AG20443 (cell line): ENCODE results near the gene PAX6.
"Not testable (repeated sequence)": the region's sequence is repeated elsewhere in the genome, so short reads cannot be mapped to it uniquely, and the experiment has no call there.

Experiments
- DNase-seq: peaks from one replicate; pipeline ENCODE4 v3.0.0; 2012; ENCODE audit warnings: low spot score, mixed read lengths

The PAX6 gene

GRCh38 chr11:31767066-31767465 lies 44.1 kb downstream of the PAX6 start:
- no peak for DNase-seq

DNA sequence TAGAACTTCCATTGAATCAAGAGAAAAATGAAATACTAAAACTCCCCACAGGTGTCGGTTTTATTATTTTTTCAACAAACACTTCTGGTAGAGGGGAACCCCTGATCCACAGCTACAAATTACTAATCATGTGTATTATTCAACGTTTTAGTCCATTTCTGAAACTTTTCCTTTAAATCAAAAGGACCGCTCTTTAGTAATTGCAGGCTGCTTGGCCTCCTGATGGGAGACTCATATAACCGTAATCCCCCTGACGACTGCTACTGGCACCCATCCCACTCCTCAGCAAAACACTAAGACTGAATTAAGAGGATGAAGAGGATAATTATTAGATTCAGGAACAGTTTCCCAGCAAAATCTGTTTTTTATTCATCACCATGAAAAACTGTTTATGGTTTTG lies 46.4 kb downstream of the PAX6 start:
- DNase-seq, result no peak

DNA sequence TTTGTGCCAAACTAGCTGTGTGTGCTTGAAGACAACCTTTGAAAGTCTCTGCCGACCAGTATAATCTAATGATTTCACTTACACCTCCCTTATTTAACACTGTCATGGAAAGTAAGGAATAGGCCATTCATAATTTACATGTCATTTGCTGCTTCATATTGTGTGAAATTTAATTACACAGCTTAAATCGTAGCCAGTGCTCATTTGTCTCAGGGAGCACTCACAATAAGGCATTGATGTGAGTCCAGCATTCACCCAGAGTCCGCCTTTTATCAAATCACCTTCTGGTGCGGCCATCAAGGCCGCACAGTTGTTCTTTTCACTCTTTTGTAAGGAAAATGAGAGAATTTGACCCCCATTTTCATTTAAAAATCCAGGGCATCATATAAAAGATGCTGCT lies 46.9 kb downstream of the PAX6 start:
- DNase-seq, result no peak

GRCh38 chr11:31763296-31763695 lies 47.8 kb downstream of the PAX6 start:
- no peak for DNase-seq

DNA sequence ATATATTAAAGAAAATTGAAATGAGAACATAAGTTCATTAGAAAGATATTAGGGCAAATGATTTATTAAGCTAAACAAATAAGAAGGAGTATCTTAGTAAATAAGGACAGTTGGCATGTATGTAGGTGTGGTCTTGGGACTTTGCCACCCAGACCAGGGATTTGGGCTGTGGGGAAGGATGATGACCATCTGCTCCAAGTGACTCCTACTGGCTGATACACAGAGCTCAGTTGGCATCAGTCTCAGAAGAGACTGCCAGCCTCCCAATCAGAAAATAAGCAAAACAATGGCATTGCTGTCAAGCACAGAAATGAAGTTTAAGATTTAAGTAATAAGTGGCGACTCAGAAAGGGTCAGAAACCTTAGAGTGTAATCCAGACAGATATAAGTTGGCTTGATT lies 49.5 kb downstream of the PAX6 start:
- DNase-seq, result no peak

GRCh38 chr11:31757260-31757835 lies 53.8 kb downstream of the PAX6 start:
- DNase-seq, result no peak

GRCh38 chr11:31747581-31747980 lies 63.5 kb downstream of the PAX6 start:
- no peak for DNase-seq

DNA sequence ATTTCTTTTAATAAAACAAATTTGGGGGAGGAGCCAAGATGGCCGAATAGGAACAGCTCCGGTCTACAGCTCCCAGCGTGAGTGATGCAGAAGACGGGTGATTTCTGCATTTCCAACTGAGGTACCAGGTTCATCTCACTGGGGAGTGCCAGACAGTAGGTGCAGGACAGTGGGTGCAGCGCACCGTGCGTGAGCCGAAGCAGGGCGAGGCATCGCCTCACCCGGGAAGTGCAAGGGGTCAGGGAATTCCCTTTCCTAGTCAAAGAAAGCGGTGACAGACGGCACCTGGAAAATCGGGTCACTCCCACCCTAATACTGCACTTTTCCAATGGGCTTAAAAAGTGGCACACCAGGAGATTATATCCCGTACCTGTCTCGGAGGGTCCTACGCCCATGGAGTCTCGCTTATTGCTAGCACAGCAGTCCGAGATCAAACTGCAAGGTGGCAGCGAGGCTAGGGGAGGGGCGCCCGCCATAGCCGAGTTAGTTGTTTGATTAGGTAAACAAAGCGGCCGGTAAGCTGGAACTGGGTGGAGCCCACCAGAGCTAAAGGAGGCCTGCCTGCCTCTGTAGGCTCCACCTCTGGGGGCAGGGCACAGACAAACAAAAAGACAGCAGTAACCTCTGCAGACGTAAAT lies 70.3 kb downstream of the PAX6 start:
- not testable (repeated sequence) for DNase-seq

DNA sequence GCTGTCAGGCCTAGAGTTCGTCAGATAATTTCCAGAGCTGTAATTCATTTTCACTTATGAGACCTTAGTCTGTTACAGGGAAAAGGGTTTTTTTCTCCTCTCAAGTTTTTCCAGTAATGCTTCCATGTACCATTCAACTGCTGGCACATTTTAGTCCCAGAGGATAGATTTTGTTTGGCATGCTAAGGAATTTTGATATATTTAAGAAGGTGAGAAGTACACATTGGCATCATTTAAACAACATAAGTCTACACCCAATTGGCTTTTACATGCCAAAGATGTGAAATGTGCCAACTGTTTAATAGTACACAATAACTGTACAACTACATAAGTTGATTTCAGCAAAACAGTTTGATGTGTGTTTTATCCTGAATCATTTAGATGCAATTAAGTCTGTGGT lies 71.0 kb downstream of the PAX6 start:
- no peak for DNase-seq
